HG03442 (cell line): ENCODE measurements around the gene CCDC157.
"Not testable (repeated sequence)": the region's sequence is repeated elsewhere in the genome, so short reads cannot be mapped to it uniquely, and the experiment has no call there.

Experiments
- ATAC-seq: cut with Tn5 transposase; IDR thresholded peaks from one replicate; pipeline ENCODE4 v1.9.1; 2021; ENCODE audit warnings: mild to moderate bottlenecking, moderate library complexity; ENCODE audit not compliant: unreplicated experiment

The CCDC157 gene

GRCh38 chr22:30325724-30326254 lies 31.0 kb upstream of the CCDC157 start:
- no peak for ATAC-seq

GRCh38 chr22:30326255-30326705 lies 30.5 kb upstream of the CCDC157 start:
- peak; percentile 31 for ATAC-seq

- ATAC-seq: peak; percentile 78
Measured at GRCh38 chr22:30326706-30327362, 30.0 kb upstream of the CCDC157 start, which contains the start of gene TBC1D10A. Gene TBC1D10A, minus strand, starts transcription at chr22:30326941. Its CDS starts 60 bp downstream, at chr22:30326881.

- no peak for ATAC-seq
Measured at GRCh38 chr22:30327864-30328345, 28.9 kb upstream of the CCDC157 start.

GRCh38 chr22:30328466-30329049 lies 28.2 kb upstream of the CCDC157 start:
- ATAC-seq: no peak

GRCh38 chr22:30332551-30332950 lies 24.3 kb upstream of the CCDC157 start:
- ATAC-seq: no peak

GRCh38 chr22:30332994-30333706 lies 23.7 kb upstream of the CCDC157 start:
- ATAC-seq: no peak

GRCh38 chr22:30333707-30334087 lies 23.1 kb upstream of the CCDC157 start:
- ATAC-seq: no peak

GRCh38 chr22:30334646-30335045 lies 22.2 kb upstream of the CCDC157 start:
- no peak for ATAC-seq

- no peak for ATAC-seq
Measured at GRCh38 chr22:30335236-30335635, 21.6 kb upstream of the CCDC157 start.

GRCh38 chr22:30336752-30337460 lies 19.9 kb upstream of the CCDC157 start:
- ATAC-seq: no peak

GRCh38 chr22:30337461-30337778 lies 19.4 kb upstream of the CCDC157 start:
- ATAC-seq: no peak

GRCh38 chr22:30338341-30338740 lies 18.5 kb upstream of the CCDC157 start:
- not testable (repeated sequence) for ATAC-seq

GRCh38 chr22:30338802-30339201 lies 18.0 kb upstream of the CCDC157 start:
- no peak for ATAC-seq

GRCh38 chr22:30340911-30341685 lies 15.7 kb upstream of the CCDC157 start:
- ATAC-seq: no peak

GRCh38 chr22:30344447-30345200 lies 12.2 kb upstream of the CCDC157 start:
- no peak for ATAC-seq

GRCh38 chr22:30347255-30347892 lies 9.4 kb upstream of the CCDC157 start:
- ATAC-seq: no peak

- ATAC-seq: no peak
Measured at GRCh38 chr22:30348404-30348803, 8.4 kb upstream of the CCDC157 start.

- ATAC-seq: no peak
Measured at GRCh38 chr22:30348809-30349208, 8.0 kb upstream of the CCDC157 start.
